ENCODE measurements around the gene DLG5. TPM values are rescaled to one million over a fixed set of nuclear protein-coding genes. Genes with fewer than 3 reads are reported as not detected.

Gene DLG5
- total and polyA plus RNA-seq, 2 donors (not counting 1 experiment from before 2014, with no cell fraction given), result 0.51 to 0.54 TPM

DNA sequence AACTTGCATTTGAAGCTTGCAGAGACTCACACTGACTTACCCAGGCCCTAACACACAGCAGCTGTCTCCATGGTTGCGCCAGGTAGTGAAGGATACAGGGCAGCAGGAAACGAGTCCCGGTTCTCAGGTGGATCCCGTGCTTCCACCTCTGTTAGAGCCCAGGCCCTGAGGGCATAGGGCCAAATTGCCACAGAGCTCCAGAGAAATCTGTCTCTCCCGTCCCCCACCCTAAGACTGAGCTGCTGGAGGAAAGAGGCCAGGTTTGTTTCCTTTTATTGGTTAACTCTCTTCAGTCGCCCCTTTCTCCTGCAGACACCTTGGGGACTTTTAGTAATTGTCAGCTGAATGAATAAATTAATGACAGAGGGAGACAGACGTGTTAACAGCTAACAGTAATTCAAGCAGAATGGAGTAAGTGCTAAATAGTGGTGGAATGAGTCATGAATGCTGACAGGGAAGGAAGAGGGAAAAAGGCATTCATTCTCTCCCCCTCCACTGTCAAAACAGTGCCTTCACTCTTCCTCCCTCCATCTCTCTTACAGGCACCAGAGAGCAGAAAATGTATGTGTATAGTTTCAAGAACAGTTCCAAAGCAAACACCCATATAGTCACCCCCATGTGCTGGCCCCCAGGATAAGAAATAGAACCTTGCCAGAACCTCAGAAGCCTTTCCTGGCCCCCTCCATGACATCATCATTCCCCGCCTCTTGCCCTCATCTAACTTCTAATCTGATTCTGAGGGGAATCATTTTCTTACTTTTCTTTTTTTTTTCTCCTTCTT, 16.8 kb upstream of the DLG5 start:
- no peaks in the 10 kb centered on the region for H3K9me3 ChIP-seq (ENCODE audit: control extremely low read depth in 1 of 3, control insufficient read depth in 2 of 3, insufficient read depth in 1 of 3, low read length in 2 of 3)
- no peaks in the 10 kb centered on the region for H3K9me3 Mint-ChIP-seq (ENCODE audit: insufficient read depth)
- H3K27ac ChIP-seq (ENCODE audit: low read length in 2 of 2), result no peak overlapping the region
- H3K27ac Mint-ChIP-seq, result no peak overlapping the region
- DNase-seq (no peak), ATAC-seq (ENCODE audit: low read depth) (no peak)
- no peaks in the 10 kb centered on the region for H3K4me1 Mint-ChIP-seq
- peaks cover 23% of the 10 kb centered on the region for H3K27me3 Mint-ChIP-seq
- POLR2A ChIA-PET, result no interaction called here
- H3K27me3 ChIP-seq (replicated peaks in 1 of 4; ENCODE audit: control extremely low read depth in 1 of 4, control insufficient read depth in 3 of 4, insufficient read depth in 4 of 4, low read length in 3 of 4), result no peaks in the 10 kb centered on the region
- H3K4me3 ChIP-seq (ENCODE audit: control extremely low read depth in 1 of 5, extremely low read depth in 1 of 5, insufficient read depth in 1 of 5, low read depth in 2 of 5, low read length in 4 of 5), result no peak overlapping the region
- no peaks in the 10 kb centered on the region for H3K79me2 ChIP-seq (ENCODE audit: control insufficient read depth, insufficient read depth, low read length)
- H3K36me3 ChIP-seq (replicated peaks in 1 of 2; ENCODE audit: control extremely low read depth in 1 of 2, control insufficient read depth in 1 of 2, extremely low read depth in 1 of 2, insufficient read depth in 2 of 2, low read length in 1 of 2), result no peaks in the 10 kb centered on the region
- H4K20me1 ChIP-seq (ENCODE audit: control insufficient read depth, insufficient read depth, low read length, poor library complexity, severe bottlenecking), result no peaks in the 10 kb centered on the region
- H3K4me2 ChIP-seq (replicated peaks; ENCODE audit: low read depth, low read length, poor library complexity, severe bottlenecking), result no peak overlapping the region
- CTCF ChIA-PET, result no interaction called here
- WGBS (ENCODE audit: insufficient coverage), result 100% methylated on average over 1 of the region's 8 CpGs
- no peak overlapping the region for H3K4me3 Mint-ChIP-seq
- intact Hi-C loops (cut with micrococcal nuclease), result no loop called here
- no peak overlapping the region for H3K9ac ChIP-seq (ENCODE audit: low read length)
- H2AFZ ChIP-seq (ENCODE audit: insufficient read depth, low read depth, low read length, poor library complexity, severe bottlenecking), result no peak overlapping the region
- no peak for TF ChIP-seq EZH2 (IDR thresholded peaks at IDR 0.05; ENCODE audit: borderline replicate concordance, insufficient read depth, low read depth, low read length, poor library complexity, severe bottlenecking)
- TF ChIP-seq, protein P1, sequence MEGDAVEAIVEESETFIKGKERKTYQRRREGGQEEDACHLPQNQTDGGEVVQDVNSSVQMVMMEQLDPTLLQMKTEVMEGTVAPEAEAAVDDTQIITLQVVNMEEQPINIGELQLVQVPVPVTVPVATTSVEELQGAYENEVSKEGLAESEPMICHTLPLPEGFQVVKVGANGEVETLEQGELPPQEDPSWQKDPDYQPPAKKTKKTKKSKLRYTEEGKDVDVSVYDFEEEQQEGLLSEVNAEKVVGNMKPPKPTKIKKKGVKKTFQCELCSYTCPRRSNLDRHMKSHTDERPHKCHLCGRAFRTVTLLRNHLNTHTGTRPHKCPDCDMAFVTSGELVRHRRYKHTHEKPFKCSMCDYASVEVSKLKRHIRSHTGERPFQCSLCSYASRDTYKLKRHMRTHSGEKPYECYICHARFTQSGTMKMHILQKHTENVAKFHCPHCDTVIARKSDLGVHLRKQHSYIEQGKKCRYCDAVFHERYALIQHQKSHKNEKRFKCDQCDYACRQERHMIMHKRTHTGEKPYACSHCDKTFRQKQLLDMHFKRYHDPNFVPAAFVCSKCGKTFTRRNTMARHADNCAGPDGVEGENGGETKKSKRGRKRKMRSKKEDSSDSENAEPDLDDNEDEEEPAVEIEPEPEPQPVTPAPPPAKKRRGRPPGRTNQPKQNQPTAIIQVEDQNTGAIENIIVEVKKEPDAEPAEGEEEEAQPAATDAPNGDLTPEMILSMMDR (IDR thresholded peaks at IDR 0.05), result no peak
- no peaks in the 10 kb centered on the region for H3K4me1 ChIP-seq (ENCODE audit: control insufficient read depth in 2 of 2, insufficient read depth in 2 of 2, low read length in 2 of 2)

DNA sequence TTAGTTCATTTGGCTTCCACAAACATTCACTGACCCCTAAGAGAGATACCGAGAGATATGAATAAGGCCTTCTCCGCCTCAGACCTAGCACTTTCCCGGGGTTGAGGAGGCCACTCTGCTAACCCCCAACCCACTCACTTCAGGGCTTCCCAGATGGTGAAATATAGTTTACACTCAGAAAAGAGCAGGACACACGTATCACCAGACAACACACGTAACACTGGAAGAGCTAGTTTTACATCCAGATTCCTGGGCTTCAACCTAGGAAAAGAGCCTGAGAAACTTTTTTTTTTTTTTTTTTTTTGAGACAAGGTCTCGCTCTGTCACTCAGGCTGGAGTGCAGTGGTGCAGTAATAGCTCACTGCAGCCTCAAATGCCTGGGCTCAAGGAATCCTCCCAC, 15.2 kb upstream of the DLG5 start:
- no peaks in the 10 kb centered on the region for H3K79me2 ChIP-seq (ENCODE audit: control insufficient read depth, insufficient read depth, low read length)
- no peaks in the 10 kb centered on the region for H3K4me1 ChIP-seq (ENCODE audit: control insufficient read depth in 2 of 2, insufficient read depth in 2 of 2, low read length in 2 of 2)
- Mint-ChIP-seq H3K27ac (no peak overlapping the region), H3K4me1 (no peaks in the 10 kb centered on the region), H3K27me3 (peaks cover 20% of the 10 kb centered on the region), H3K9me3 (ENCODE audit: insufficient read depth) (no peaks in the 10 kb centered on the region), H3K4me3 (no peak overlapping the region)
- CTCF ChIA-PET, result interaction anchor here (0.6 kb wide), 1 partner anchor 45 kb away, joined by 3 read pairs; no protein-coding TSS in a partner anchor
- H3K27me3 ChIP-seq (replicated peaks in 1 of 4; ENCODE audit: control extremely low read depth in 1 of 4, control insufficient read depth in 3 of 4, insufficient read depth in 4 of 4, low read length in 3 of 4), result no peaks in the 10 kb centered on the region
- no peak overlapping the region for H2AFZ ChIP-seq (ENCODE audit: insufficient read depth, low read depth, low read length, poor library complexity, severe bottlenecking)
- TF ChIP-seq, protein P1 (IDR thresholded peaks at IDR 0.05), result no peak
- TF ChIP-seq EZH2 (IDR thresholded peaks at IDR 0.05; ENCODE audit: borderline replicate concordance, insufficient read depth, low read depth, low read length, poor library complexity, severe bottlenecking), result no peak
- WGBS (ENCODE audit: insufficient coverage), result 100% methylated on average over 1 of the region's 6 CpGs
- H3K9ac ChIP-seq (ENCODE audit: low read length), result no peak overlapping the region
- ATAC-seq (ENCODE audit: low read depth) (no peak), DNase-seq (no peak)
- H3K36me3 ChIP-seq (replicated peaks in 1 of 2; ENCODE audit: control extremely low read depth in 1 of 2, control insufficient read depth in 1 of 2, extremely low read depth in 1 of 2, insufficient read depth in 2 of 2, low read length in 1 of 2), result no peaks in the 10 kb centered on the region
- intact Hi-C loops (cut with micrococcal nuclease), result no loop called here
- no peaks in the 10 kb centered on the region for H3K9me3 ChIP-seq (ENCODE audit: control extremely low read depth in 1 of 3, control insufficient read depth in 2 of 3, insufficient read depth in 1 of 3, low read length in 2 of 3)
- no peak overlapping the region for H3K27ac ChIP-seq (ENCODE audit: low read length in 2 of 2)
- no peak overlapping the region for H3K4me2 ChIP-seq (replicated peaks; ENCODE audit: low read depth, low read length, poor library complexity, severe bottlenecking)
- H3K4me3 ChIP-seq (ENCODE audit: control extremely low read depth in 1 of 5, extremely low read depth in 1 of 5, insufficient read depth in 1 of 5, low read depth in 2 of 5, low read length in 4 of 5), result no peak overlapping the region
- H4K20me1 ChIP-seq (ENCODE audit: control insufficient read depth, insufficient read depth, low read length, poor library complexity, severe bottlenecking), result no peaks in the 10 kb centered on the region
- POLR2A ChIA-PET, result no interaction called here
